Spleen (tissue), 11 donors: ENCODE data around the gene CCDC93. TPM values are rescaled to one million over a fixed set of nuclear protein-coding genes. Genes with fewer than 3 reads are reported as not detected.

Experiments used
- DNase-seq: peaks from one replicate; pipeline ENCODE4 v3.0.0-alpha.2; 2020
- H3K27ac ChIP-seq, 8 donors: fragments of 200-600 bp; sonication (generic) in 7 of 8; 1 replicate in 4 of 8; 2 replicates in 4 of 8; pipeline versions ENCODE4 v1.5.0 to v1.8.0; 2016 to 2021; ENCODE audit warnings: inconsistent platforms in 4 of 8, mild to moderate bottlenecking in 4 of 8, moderate library complexity in 1 of 8
- H3K27me3 ChIP-seq, 7 donors: fragments of 200-600 bp; sonication (generic) in 6 of 7; replicated peaks in 1 of 7; 1 replicate in 4 of 7; 2 replicates in 3 of 7; pipeline versions ENCODE4 v1.5.0 to v1.8.0; 2016 to 2021; ENCODE audit warnings: inconsistent platforms in 3 of 7, mild to moderate bottlenecking in 1 of 7
- H3K36me3 ChIP-seq, 6 donors: fragments of 200-600 bp; sonication (generic) in 5 of 6; 1 replicate in 4 of 6; 2 replicates in 2 of 6; pipeline versions ENCODE4 v1.5.0 to v1.8.0; 2016 to 2021; ENCODE audit warnings: inconsistent platforms in 2 of 6
- H3K4me1 ChIP-seq, 6 donors: fragments of 200-600 bp; sonication (generic) in 5 of 6; 1 replicate in 3 of 6; 2 replicates in 3 of 6; pipeline versions ENCODE4 v1.5.0 to v1.8.0; 2016 to 2021; ENCODE audit warnings: inconsistent platforms in 3 of 6
- H3K4me3 ChIP-seq, 8 donors: fragments of 200-600 bp; sonication (generic) in 7 of 8; 1 replicate in 4 of 8; 2 replicates in 4 of 8; pipeline versions ENCODE4 v1.5.0 to v1.8.0; 2016 to 2021; ENCODE audit warnings: inconsistent platforms in 4 of 8, mild to moderate bottlenecking in 4 of 8, moderate library complexity in 2 of 8
- H3K9me3 ChIP-seq, 8 donors: fragments of 200-600 bp; sonication (generic) in 7 of 8; 1 replicate in 4 of 8; 2 replicates in 4 of 8; pipeline versions ENCODE4 v1.5.0 to v1.8.0; 2016 to 2021; ENCODE audit warnings: inconsistent platforms in 4 of 8
- POLR2A ChIP-seq, 3 donors: fragments of 450-650 bp; IDR thresholded peaks; one replicate each; pipeline ENCODE4 v1.5.1; 2017; ENCODE audit warnings: antibody characterized with exemption in 3 of 3, mild to moderate bottlenecking in 1 of 3
- POLR2AphosphoS5 ChIP-seq, 3 donors: sonication (generic); formaldehyde crosslinking; IDR thresholded peaks; one replicate each; pipeline ENCODE4 v1.5.1; 2017; ENCODE audit warnings: antibody characterized with exemption in 3 of 3
- WGBS, 5 donors: extraction: QIAGEN DNeasy Blood & Tissue Kit in 3 of 5; methylation state at CpG; one replicate each; pipeline versions ENCODE4 v1.1.5 to v1.1.7; 2013 to 2018; 5-methylcytosine and 5-hydroxymethylcytosine counted together
- intact Hi-C: fragments of 100-400 bp; cut with DNase I; formaldehyde crosslinking; loops from one replicate; pipeline ENCODE4 v1.15.0; 2023; ENCODE audit warnings: low total_unique reads
- polyA plus RNA-seq, 3 donors: library from polyadenylated mRNA; stranded (reverse); fragments of 200-250 nt; gene quantifications; one replicate each; pipeline ENCODE4 v1.2.1, GENCODE V29; 2013
- total RNA-seq, 7 donors: library from RNA; depleted of rRNA in 3 of 7; stranded (reverse); fragments of >200 nt in 3 of 7; fragmentation: NEBNext Ultra II Directional in 4 of 7; extraction: Animal tissue kit (Norgen Biotek cat#: 25700) in 4 of 7; gene quantifications; one replicate each; pipeline versions ENCODE4 v1.1.0 to v1.2.1, GENCODE V29; 2016 to 2021
- TF ChIP-seq, protein P1 (sequence below), 11 experiments: fragments of 200-600 bp in 7 of 11; fragments of 450-650 bp in 4 of 11; sonication (generic) in 4 of 11; IDR thresholded peaks in 8 of 11; conservative IDR thresholded peaks in 3 of 11; 1 replicate in 7 of 11; 2 replicates in 4 of 11; pipeline versions ENCODE4 v1.4.0 to v1.8.0; 2016 to 2021; ENCODE audit warnings: antibody characterized with exemption in 11 of 11, inconsistent platforms in 4 of 11, mild to moderate bottlenecking in 1 of 11
- donor health status: healthy with polysubstance abuse.
- donor health status: DM: no; HTN: no; CAD: no; lungs with moderate emphysema.
- donor health status: DM: no; HTN: no; CAD: no.
- donor health status: Bipolar disorder and iron deficiency.
- donor health status: healthy.
- donor health status: DM: no; HTN: no; CAD: no.
- donor health status: DM: yes; HTN: yes; CAD: no.

CCDC93 gene
- total and polyA plus RNA-seq, 10 donors, result 4.3 to 80.3 (median 42.4) TPM

DNA sequence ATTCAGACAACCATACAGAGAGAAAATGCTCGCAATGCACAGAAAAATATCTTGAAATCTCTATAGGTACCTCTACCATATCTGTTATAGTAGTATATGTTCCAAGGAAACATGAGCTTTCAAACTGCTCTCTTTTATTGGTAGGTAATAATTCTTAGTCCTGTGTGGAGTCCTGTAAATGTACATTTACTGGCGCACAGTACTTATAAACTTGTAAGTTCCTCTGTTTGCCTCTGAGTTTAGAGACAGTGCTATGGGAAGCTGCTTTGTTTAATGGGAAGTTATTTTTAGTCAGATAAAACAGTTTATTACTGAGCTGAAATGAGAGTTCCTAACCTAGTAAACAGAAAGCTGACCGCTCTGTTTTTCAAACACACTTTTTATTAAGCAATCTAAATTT, 52.7 kb downstream of the CCDC93 start:
- H3K4me1 ChIP-seq, result no peaks in the 10 kb centered on the region
- no peaks in the 10 kb centered on the region for H3K27me3 ChIP-seq
- H3K27ac ChIP-seq, result no peak overlapping the region
- TF ChIP-seq POLR2A (IDR thresholded peaks at IDR 0.05) (no peak), POLR2AphosphoS5 (IDR thresholded peaks at IDR 0.05) (no peak)
- TF ChIP-seq, protein P1, sequence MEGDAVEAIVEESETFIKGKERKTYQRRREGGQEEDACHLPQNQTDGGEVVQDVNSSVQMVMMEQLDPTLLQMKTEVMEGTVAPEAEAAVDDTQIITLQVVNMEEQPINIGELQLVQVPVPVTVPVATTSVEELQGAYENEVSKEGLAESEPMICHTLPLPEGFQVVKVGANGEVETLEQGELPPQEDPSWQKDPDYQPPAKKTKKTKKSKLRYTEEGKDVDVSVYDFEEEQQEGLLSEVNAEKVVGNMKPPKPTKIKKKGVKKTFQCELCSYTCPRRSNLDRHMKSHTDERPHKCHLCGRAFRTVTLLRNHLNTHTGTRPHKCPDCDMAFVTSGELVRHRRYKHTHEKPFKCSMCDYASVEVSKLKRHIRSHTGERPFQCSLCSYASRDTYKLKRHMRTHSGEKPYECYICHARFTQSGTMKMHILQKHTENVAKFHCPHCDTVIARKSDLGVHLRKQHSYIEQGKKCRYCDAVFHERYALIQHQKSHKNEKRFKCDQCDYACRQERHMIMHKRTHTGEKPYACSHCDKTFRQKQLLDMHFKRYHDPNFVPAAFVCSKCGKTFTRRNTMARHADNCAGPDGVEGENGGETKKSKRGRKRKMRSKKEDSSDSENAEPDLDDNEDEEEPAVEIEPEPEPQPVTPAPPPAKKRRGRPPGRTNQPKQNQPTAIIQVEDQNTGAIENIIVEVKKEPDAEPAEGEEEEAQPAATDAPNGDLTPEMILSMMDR (IDR thresholded peaks at IDR 0.05 in 8 of 11, conservative IDR thresholded peaks at IDR 0.05 in 3 of 11), result no peak
- peaks cover 6 to 100% (median 71%) of the 10 kb centered on the region in 6 donors for H3K36me3 ChIP-seq
- intact Hi-C loops, result no loop called here
- no peak overlapping the region for H3K4me3 ChIP-seq
- no peaks in the 10 kb centered on the region for H3K9me3 ChIP-seq
- no peak for DNase-seq
- WGBS, 5 donors, result 89 to 97% (median 96%) methylated on average over 3 of the region's 3 CpGs

DNA sequence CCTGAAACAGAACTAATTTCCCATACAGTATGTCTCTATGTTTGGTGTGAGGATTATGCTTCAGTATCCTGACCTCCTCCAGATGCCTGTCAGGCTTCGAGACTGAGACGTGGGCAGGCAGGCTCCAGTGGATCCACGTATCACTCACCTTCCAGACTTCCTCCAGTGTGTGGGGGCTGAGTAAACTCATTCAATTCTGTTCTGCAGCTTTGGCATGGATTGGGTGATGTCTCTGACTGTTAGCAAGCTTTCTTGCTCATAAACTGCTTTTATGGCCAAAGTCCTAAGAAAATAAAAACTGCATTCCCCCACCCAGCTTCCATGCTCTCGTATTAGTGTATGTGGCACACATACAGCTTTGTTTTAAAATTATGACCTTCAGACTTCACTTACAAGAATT, 53.6 kb downstream of the CCDC93 start:
- Histone ChIP-seq H3K36me3 (peaks cover 6 to 100% (median 76%) of the 10 kb centered on the region in 6 donors), H3K27ac (no peak overlapping the region), H3K27me3 (no peaks in the 10 kb centered on the region), H3K4me1 (no peaks in the 10 kb centered on the region), H3K9me3 (no peaks in the 10 kb centered on the region), H3K4me3 (no peak overlapping the region)
- TF ChIP-seq POLR2A (IDR thresholded peaks at IDR 0.05) (no peak), POLR2AphosphoS5 (IDR thresholded peaks at IDR 0.05) (no peak)
- TF ChIP-seq, protein P1 (IDR thresholded peaks at IDR 0.05 in 8 of 11, conservative IDR thresholded peaks at IDR 0.05 in 3 of 11), result no peak
- 89 to 97% (median 93%) methylated on average over 4 of the region's 4 CpGs for WGBS, 5 donors
- DNase-seq, result no peak
- intact Hi-C loops, result no loop called here

DNA sequence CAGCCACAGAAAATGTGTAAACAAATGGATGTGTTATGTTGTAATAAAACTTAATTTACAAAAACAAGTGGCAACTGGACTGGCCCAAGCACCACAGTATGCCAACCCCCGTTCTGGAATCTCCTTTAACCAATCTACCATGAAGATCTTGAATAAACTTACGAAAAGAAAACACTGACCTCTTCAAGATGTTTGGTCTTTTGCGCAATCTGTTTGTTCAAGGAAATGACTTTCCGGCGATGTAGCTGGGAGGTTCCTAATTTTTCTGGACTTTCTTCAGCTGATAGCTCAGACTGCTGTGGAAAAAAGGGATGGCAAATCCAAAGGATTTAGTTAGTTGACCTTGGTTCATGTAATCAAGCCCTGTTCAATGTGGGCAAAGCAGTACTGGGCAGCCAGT, 55.7 kb downstream of the CCDC93 start:
- no peak for TF ChIP-seq POLR2A (IDR thresholded peaks at IDR 0.05)
- TF ChIP-seq POLR2AphosphoS5 (IDR thresholded peaks at IDR 0.05), result no peak
- 66 to 86% (median 70%) methylated on average over 5 of the region's 5 CpGs for WGBS, 5 donors

DNA sequence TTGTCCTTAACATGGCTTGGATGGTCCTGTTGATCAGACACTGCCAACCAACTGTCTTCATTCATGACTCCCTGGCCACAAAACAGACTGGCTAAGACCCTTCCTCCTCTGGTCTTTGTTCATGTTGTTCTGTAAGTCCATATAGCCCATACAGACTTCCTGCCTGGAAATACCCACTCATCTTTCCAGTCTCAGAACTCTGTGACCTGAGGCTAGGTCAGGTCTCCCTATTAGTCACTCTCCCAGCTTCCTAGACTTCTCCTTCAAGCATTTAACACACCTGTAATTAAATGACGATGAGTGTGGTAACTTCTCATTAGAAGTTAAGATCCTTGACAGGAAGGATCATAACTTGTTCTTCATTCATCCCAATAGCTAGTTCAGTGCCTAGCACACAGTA, 56.3 kb downstream of the CCDC93 start:
- Histone ChIP-seq H3K36me3 (peaks cover 6 to 100% (median 81%) of the 10 kb centered on the region in 6 donors), H3K4me1 (no peaks in the 10 kb centered on the region), H3K9me3 (no peaks in the 10 kb centered on the region), H3K27ac (peak overlapping the region in 1 of 8 donors; percentile 1), H3K27me3 (no peaks in the 10 kb centered on the region), H3K4me3 (no peak overlapping the region)
- intact Hi-C loops, result no loop called here
- TF ChIP-seq, protein P1 (IDR thresholded peaks at IDR 0.05 in 8 of 11, conservative IDR thresholded peaks at IDR 0.05 in 3 of 11), result no peak
- TF ChIP-seq POLR2A (IDR thresholded peaks at IDR 0.05), result no peak
- TF ChIP-seq POLR2AphosphoS5 (IDR thresholded peaks at IDR 0.05), result no peak
- 88 to 100% (median 95%) methylated on average over 1 of the region's 1 CpG for WGBS, 5 donors
- DNase-seq, result no peak

More for the DNA sequence above, 55.7 kb downstream of the CCDC93 start:
- Histone ChIP-seq H3K27me3 (no peaks in the 10 kb centered on the region), H3K4me1 (no peaks in the 10 kb centered on the region), H3K4me3 (no peak overlapping the region), H3K36me3 (peaks cover 6 to 100% (median 79%) of the 10 kb centered on the region in 6 donors), H3K27ac (peak overlapping the region in 1 of 8 donors; percentile 1), H3K9me3 (no peaks in the 10 kb centered on the region)
- intact Hi-C loops, result no loop called here
- DNase-seq, result no peak
